ENCODE results near the gene ADPRS.
A peak's percentile ranks its signal among the peaks of the same experiment; 100 is the strongest.

ADPRS gene

GRCh38 chr1:36134031-36134430 is 45.3 kb downstream of the ADPRS start:
- H3K4me3 ChIP-seq (ENCODE audit: low read depth, low read length): no peak overlapping the region
- in situ Hi-C loops (cut with HindIII; ENCODE audit: low sequenced_read_pairs): no loop called here
- no peak for TF ChIP-seq CTCF (IDR thresholded peaks at IDR 0.05; ENCODE audit: low read depth, low read length, missing control alignments)
- no peak for DNase-seq (ENCODE audit: low read depth)

- DNase-seq (ENCODE audit: low read depth): peak; percentile 50
- no peak overlapping the region for H3K4me3 ChIP-seq (ENCODE audit: low read depth, low read length)
- TF ChIP-seq CTCF (IDR thresholded peaks at IDR 0.05; ENCODE audit: low read depth, low read length, missing control alignments): peak; percentile 79
- in situ Hi-C loops (cut with HindIII; ENCODE audit: low sequenced_read_pairs): loop anchor here (5.0 kb wide), 1 partner anchor 158 kb away; no protein-coding TSS in a partner anchor
Measured at GRCh38 chr1:36134505-36135329, 46.0 kb downstream of the ADPRS start.

GRCh38 chr1:36135330-36135667 is 46.6 kb downstream of the ADPRS start:
- no peak for TF ChIP-seq CTCF (IDR thresholded peaks at IDR 0.05; ENCODE audit: low read depth, low read length, missing control alignments)
- in situ Hi-C loops (cut with HindIII; ENCODE audit: low sequenced_read_pairs): loop anchor here (5.0 kb wide), 1 partner anchor 157 kb away; no protein-coding TSS in a partner anchor
- DNase-seq (ENCODE audit: low read depth): no peak
- no peak overlapping the region for H3K4me3 ChIP-seq (ENCODE audit: low read depth, low read length)

- no peak for DNase-seq (ENCODE audit: low read depth)
- in situ Hi-C loops (cut with HindIII; ENCODE audit: low sequenced_read_pairs): loop anchor here (5.0 kb wide), 1 partner anchor 157 kb away; no protein-coding TSS in a partner anchor
- no peak for TF ChIP-seq CTCF (IDR thresholded peaks at IDR 0.05; ENCODE audit: low read depth, low read length, missing control alignments)
- no peak overlapping the region for H3K4me3 ChIP-seq (ENCODE audit: low read depth, low read length)
Measured at GRCh38 chr1:36135796-36136195, 47.1 kb downstream of the ADPRS start.

- TF ChIP-seq CTCF (IDR thresholded peaks at IDR 0.05; ENCODE audit: low read depth, low read length, missing control alignments): no peak
- in situ Hi-C loops (cut with HindIII; ENCODE audit: low sequenced_read_pairs): loop anchor here (5.0 kb wide), 1 partner anchor 156 kb away; no protein-coding TSS in a partner anchor
- H3K4me3 ChIP-seq (ENCODE audit: low read depth, low read length): no peak overlapping the region
- DNase-seq (ENCODE audit: low read depth): peak; percentile 70
Measured at GRCh38 chr1:36136535-36136934, 47.8 kb downstream of the ADPRS start.

- in situ Hi-C loops (cut with HindIII; ENCODE audit: low sequenced_read_pairs): loop anchor here (5.0 kb wide), 1 partner anchor 155 kb away; no protein-coding TSS in a partner anchor
- no peak for TF ChIP-seq CTCF (IDR thresholded peaks at IDR 0.05; ENCODE audit: low read depth, low read length, missing control alignments)
- DNase-seq (ENCODE audit: low read depth): no peak
- no peak overlapping the region for H3K4me3 ChIP-seq (ENCODE audit: low read depth, low read length)
Measured at GRCh38 chr1:36137226-36137625, 48.5 kb downstream of the ADPRS start.

Data from astrocyte of the cerebellum (primary cell).